ENCODE data around the gene DYNC2I2.

DNA sequence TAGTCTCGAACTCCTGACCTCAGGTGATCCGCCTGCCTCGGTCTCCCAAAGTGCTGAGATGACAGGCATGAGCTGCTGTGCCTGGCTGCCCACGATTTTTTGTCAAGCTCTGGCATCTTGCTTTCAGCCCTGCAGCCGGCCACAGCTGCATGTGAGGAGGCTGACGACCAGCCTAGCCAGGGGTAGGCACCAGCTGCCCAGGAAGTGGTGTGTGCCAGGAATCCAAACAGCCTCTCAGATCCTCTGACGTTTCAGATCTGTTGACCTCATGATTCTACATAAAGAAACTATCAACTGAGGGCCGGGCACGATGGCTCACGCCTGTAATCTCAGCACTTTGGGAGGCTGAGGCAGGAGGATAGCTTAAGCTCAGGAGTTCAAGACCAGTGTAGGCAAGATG is 19.0 kb downstream of the DYNC2I2 start:
- TF ChIP-seq, protein P1, sequence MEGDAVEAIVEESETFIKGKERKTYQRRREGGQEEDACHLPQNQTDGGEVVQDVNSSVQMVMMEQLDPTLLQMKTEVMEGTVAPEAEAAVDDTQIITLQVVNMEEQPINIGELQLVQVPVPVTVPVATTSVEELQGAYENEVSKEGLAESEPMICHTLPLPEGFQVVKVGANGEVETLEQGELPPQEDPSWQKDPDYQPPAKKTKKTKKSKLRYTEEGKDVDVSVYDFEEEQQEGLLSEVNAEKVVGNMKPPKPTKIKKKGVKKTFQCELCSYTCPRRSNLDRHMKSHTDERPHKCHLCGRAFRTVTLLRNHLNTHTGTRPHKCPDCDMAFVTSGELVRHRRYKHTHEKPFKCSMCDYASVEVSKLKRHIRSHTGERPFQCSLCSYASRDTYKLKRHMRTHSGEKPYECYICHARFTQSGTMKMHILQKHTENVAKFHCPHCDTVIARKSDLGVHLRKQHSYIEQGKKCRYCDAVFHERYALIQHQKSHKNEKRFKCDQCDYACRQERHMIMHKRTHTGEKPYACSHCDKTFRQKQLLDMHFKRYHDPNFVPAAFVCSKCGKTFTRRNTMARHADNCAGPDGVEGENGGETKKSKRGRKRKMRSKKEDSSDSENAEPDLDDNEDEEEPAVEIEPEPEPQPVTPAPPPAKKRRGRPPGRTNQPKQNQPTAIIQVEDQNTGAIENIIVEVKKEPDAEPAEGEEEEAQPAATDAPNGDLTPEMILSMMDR (IDR thresholded peaks at IDR 0.05) = no peak
- TF ChIP-seq TCF7 (CRISPR knock-in tag; IDR thresholded peaks at IDR 0.05; ENCODE audit: low read depth) (no peak), CREB1 (CRISPR knock-in tag; IDR thresholded peaks at IDR 0.05) (no peak), HMGA2 (CRISPR knock-in tag; IDR thresholded peaks at IDR 0.05) (no peak), ELF4 (CRISPR knock-in tag; IDR thresholded peaks at IDR 0.05; ENCODE audit: low read depth) (no peak)
- TF ChIP-seq, protein P2, sequence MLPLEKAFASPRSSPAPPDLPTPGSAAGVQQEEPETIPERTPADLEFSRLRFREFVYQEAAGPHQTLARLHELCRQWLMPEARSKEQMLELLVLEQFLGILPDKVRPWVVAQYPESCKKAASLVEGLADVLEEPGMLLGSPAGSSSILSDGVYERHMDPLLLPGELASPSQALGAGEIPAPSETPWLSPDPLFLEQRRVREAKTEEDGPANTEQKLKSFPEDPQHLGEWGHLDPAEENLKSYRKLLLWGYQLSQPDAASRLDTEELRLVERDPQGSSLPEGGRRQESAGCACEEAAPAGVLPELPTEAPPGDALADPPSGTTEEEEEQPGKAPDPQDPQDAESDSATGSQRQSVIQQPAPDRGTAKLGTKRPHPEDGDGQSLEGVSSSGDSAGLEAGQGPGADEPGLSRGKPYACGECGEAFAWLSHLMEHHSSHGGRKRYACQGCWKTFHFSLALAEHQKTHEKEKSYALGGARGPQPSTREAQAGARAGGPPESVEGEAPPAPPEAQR (CRISPR knock-in tag; IDR thresholded peaks at IDR 0.05) = no peak
- TF ChIP-seq, protein P3, sequence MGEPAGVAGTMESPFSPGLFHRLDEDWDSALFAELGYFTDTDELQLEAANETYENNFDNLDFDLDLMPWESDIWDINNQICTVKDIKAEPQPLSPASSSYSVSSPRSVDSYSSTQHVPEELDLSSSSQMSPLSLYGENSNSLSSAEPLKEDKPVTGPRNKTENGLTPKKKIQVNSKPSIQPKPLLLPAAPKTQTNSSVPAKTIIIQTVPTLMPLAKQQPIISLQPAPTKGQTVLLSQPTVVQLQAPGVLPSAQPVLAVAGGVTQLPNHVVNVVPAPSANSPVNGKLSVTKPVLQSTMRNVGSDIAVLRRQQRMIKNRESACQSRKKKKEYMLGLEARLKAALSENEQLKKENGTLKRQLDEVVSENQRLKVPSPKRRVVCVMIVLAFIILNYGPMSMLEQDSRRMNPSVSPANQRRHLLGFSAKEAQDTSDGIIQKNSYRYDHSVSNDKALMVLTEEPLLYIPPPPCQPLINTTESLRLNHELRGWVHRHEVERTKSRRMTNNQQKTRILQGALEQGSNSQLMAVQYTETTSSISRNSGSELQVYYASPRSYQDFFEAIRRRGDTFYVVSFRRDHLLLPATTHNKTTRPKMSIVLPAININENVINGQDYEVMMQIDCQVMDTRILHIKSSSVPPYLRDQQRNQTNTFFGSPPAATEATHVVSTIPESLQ (CRISPR knock-in tag; IDR thresholded peaks at IDR 0.05) = no peak
- TF ChIP-seq, protein P4, sequence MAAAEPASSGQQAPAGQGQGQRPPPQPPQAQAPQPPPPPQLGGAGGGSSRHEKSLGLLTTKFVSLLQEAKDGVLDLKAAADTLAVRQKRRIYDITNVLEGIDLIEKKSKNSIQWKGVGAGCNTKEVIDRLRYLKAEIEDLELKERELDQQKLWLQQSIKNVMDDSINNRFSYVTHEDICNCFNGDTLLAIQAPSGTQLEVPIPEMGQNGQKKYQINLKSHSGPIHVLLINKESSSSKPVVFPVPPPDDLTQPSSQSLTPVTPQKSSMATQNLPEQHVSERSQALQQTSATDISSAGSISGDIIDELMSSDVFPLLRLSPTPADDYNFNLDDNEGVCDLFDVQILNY (CRISPR knock-in tag; IDR thresholded peaks at IDR 0.05) = no peak
- TF ChIP-seq, protein P5, sequence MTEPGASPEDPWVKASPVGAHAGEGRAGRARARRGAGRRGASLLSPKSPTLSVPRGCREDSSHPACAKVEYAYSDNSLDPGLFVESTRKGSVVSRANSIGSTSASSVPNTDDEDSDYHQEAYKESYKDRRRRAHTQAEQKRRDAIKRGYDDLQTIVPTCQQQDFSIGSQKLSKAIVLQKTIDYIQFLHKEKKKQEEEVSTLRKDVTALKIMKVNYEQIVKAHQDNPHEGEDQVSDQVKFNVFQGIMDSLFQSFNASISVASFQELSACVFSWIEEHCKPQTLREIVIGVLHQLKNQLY (CRISPR knock-in tag; IDR thresholded peaks at IDR 0.05) = no peak
- TF ChIP-seq, protein P6, sequence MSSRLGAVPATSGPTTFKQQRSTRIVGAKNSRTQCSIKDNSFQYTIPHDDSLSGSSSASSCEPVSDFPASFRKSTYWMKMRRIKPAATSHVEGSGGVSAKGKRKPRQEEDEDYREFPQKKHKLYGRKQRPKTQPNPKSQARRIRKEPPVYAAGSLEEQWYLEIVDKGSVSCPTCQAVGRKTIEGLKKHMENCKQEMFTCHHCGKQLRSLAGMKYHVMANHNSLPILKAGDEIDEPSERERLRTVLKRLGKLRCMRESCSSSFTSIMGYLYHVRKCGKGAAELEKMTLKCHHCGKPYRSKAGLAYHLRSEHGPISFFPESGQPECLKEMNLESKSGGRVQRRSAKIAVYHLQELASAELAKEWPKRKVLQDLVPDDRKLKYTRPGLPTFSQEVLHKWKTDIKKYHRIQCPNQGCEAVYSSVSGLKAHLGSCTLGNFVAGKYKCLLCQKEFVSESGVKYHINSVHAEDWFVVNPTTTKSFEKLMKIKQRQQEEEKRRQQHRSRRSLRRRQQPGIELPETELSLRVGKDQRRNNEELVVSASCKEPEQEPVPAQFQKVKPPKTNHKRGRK (CRISPR knock-in tag; IDR thresholded peaks at IDR 0.05; ENCODE audit: borderline replicate concordance) = no peak

Data from WTC11 (cell line).